ENCODE data around the gene RNASE8. TPM values are rescaled to one million over a fixed set of nuclear protein-coding genes. Genes with fewer than 3 reads are reported as not detected.

The RNASE8 gene
- total RNA-seq, 1 experiment from 2014 or later = not detected

- no peak for DNase-seq (ENCODE audit: low spot score)
- Mint-ChIP-seq H3K27me3 (ENCODE audit: low read depth) (no peaks in the 10 kb centered on the region), H3K4me1 (peaks cover 63% of the 10 kb centered on the region), H3K9me3 (no peaks in the 10 kb centered on the region), H3K27ac (no peak overlapping the region; the same call in 1 of the 2 replicates), H3K36me3 (peaks cover 44% of the 10 kb centered on the region), H3K4me3 (no peak overlapping the region)
- POLR2A ChIA-PET = interaction anchor here (0.7 to 7.0 kb wide), 7 partner anchors 8 to 77 kb away, joined by 3 to 74 read pairs (median 4); partner anchors contain the start of gene ARHGEF40
- CTCF ChIA-PET = interaction anchor here (0.6 to 7.5 kb wide), 24 partner anchors 8 to 121 kb away, joined by 3 to 321 read pairs (median 8); partner anchors contain the start of genes ARHGEF40, SLC39A2 and TMEM253
- TF ChIP-seq AR (CRISPR knock-in tag; IDR thresholded peaks at IDR 0.05) (no peak), E2F1 (CRISPR knock-in tag; IDR thresholded peaks at IDR 0.05) (0 out of 2 replicates have a peak, but pooled peaks have one; percentile 14), JAZF1 (CRISPR knock-in tag; IDR thresholded peaks at IDR 0.05) (no peak), NR3C1 (CRISPR knock-in tag; conservative IDR thresholded peaks at IDR 0.05; ENCODE audit: low read depth) (no peak), FOXP1 (CRISPR knock-in tag; IDR thresholded peaks at IDR 0.05; ENCODE audit: borderline replicate concordance) (no peak)
- no peak for ATAC-seq
Measured at GRCh38 chr14:21091821-21092272, 34.2 kb downstream of the RNASE8 start.

GRCh38 chr14:21092273-21093011 lies 34.8 kb downstream of the RNASE8 start:
- H3K36me3 Mint-ChIP-seq = peaks cover 43% of the 10 kb centered on the region
- no peaks in the 10 kb centered on the region for H3K27me3 Mint-ChIP-seq (ENCODE audit: low read depth)
- no peaks in the 10 kb centered on the region for H3K9me3 Mint-ChIP-seq
- CTCF ChIA-PET = interaction anchor here (0.5 to 7.5 kb wide), 35 partner anchors 9 to 1766 kb away, joined by 3 to 321 read pairs (median 5); partner anchors contain the start of genes ARHGEF40, SLC39A2 and TMEM253
- POLR2A ChIA-PET = interaction anchor here (0.7 to 7.0 kb wide), 8 partner anchors 8 to 78 kb away, joined by 3 to 74 read pairs (median 5); partner anchors contain the start of gene ARHGEF40
- peak; percentile 94 for DNase-seq (ENCODE audit: low spot score)
- peak overlapping the region; percentile 94 for H3K27ac Mint-ChIP-seq
- peaks cover 64% of the 10 kb centered on the region for H3K4me1 Mint-ChIP-seq
- peak overlapping the region; percentile 66 for H3K4me3 Mint-ChIP-seq
- peak; percentile 27 for ATAC-seq
- TF ChIP-seq TEAD1 (CRISPR knock-in tag; IDR thresholded peaks at IDR 0.05) = peak; percentile 58; the same call in 1 of the 2 replicates
- peak; percentile 94 for TF ChIP-seq MAX (CRISPR knock-in tag; IDR thresholded peaks at IDR 0.05)
- TF ChIP-seq NFYB (CRISPR knock-in tag; conservative IDR thresholded peaks at IDR 0.05; ENCODE audit: low read depth) = peak; percentile 28; the same call in 1 of the 2 replicates
- TF ChIP-seq STAT6 (CRISPR knock-in tag; conservative IDR thresholded peaks at IDR 0.05; ENCODE audit: low read depth) = no peak
- TF ChIP-seq ATF6 (CRISPR knock-in tag; IDR thresholded peaks at IDR 0.05) = no peak
- no peak for TF ChIP-seq JAZF1 (CRISPR knock-in tag; IDR thresholded peaks at IDR 0.05)
- no peak for TF ChIP-seq NR3C1 (CRISPR knock-in tag; conservative IDR thresholded peaks at IDR 0.05; ENCODE audit: low read depth)
- no peak; the same call in none of the 2 replicates for TF ChIP-seq ZBTB21 (CRISPR knock-in tag; IDR thresholded peaks at IDR 0.05; ENCODE audit: borderline replicate concordance)
- TF ChIP-seq OVOL2 (CRISPR knock-in tag; IDR thresholded peaks at IDR 0.05; ENCODE audit: borderline replicate concordance) = no peak
- TF ChIP-seq KAT7 (CRISPR knock-in tag; IDR thresholded peaks at IDR 0.05; ENCODE audit: borderline replicate concordance) = peak; percentile 71; the same call in 1 of the 2 replicates
- no peak; the same call in 1 of the 2 replicates for TF ChIP-seq ZNF512 (CRISPR knock-in tag; IDR thresholded peaks at IDR 0.05; ENCODE audit: borderline replicate concordance)
- TF ChIP-seq PREB (CRISPR knock-in tag; IDR thresholded peaks at IDR 0.05; ENCODE audit: borderline replicate concordance) = no peak
- TF ChIP-seq MYBL2 (CRISPR knock-in tag; IDR thresholded peaks at IDR 0.05) = peak; percentile 80
- no peak for TF ChIP-seq ERG (CRISPR knock-in tag; IDR thresholded peaks at IDR 0.05)

Data from WTC11 (cell line).